IMR-90 (cell line): ENCODE measurements around the gene P3H1. TPM values are rescaled to one million over a fixed set of nuclear protein-coding genes. Genes with fewer than 3 reads are reported as not detected.
A peak's percentile ranks its signal among the peaks of the same experiment; 100 is the strongest.

Experiments
- ATAC-seq: fragments of 200-7000 bp; cut with Tn5 transposase; 2 replicates; pipeline ENCODE4 v1.9.1; 2020; ENCODE audit warnings: low read depth, mild to moderate bottlenecking, moderate library complexity
- BruUV-seq: library from RNA; stranded (reverse); fragments of 400-500 nt; replicated peaks from 2 replicates; lab custom pipeline; 2021; lab: Mats Ljungman, UMichigan
- CTCF ChIA-PET: fragments of 300-600 bp; formaldehyde crosslinking; extraction: SDS; loops from one replicate; lab custom pipeline; 2021; ENCODE audit warnings: antibody characterized with exemption; lab: Yijun Ruan, JAX
- POLR2A ChIA-PET: fragments of 300-600 bp; sonication (Branson Sonifier 250); formaldehyde crosslinking; loops from one replicate; lab custom pipeline; 2022; ENCODE audit warnings: antibody characterized with exemption; ENCODE audit not compliant: unreplicated experiment; lab: Charles Lee
- DNase-seq: peaks from one replicate; pipeline ENCODE4 v3.0.0; 2013
- H2AFZ ChIP-seq: replicated peaks from 2 replicates; pipeline ENCODE3; 2013; ENCODE audit warnings: low read length, mild to moderate bottlenecking; ENCODE audit not compliant: poor library complexity
- H2AK5ac ChIP-seq: 2 replicates; pipeline ENCODE4 v1.6.1; 2013; ENCODE audit warnings: low read depth, low read length, inconsistent platforms
- H2AK9ac ChIP-seq: replicated peaks from 2 replicates; pipeline ENCODE3; 2013; ENCODE audit warnings: mild to moderate bottlenecking, low read depth, low read length, moderate library complexity; ENCODE audit not compliant: poor library complexity
- H2BK120ac ChIP-seq: 2 replicates; pipeline ENCODE4 v1.6.1; 2013; ENCODE audit warnings: low read depth, low read length, inconsistent platforms
- H2BK15ac ChIP-seq: 3 replicates; pipeline ENCODE4 v1.6.1; 2013; ENCODE audit warnings: low read depth, low read length, inconsistent platforms
- H2BK20ac ChIP-seq: 2 replicates; pipeline ENCODE4 v1.6.1; 2013; ENCODE audit warnings: low read depth, mild to moderate bottlenecking, inconsistent platforms, low read length, moderate library complexity
- H2BK5ac ChIP-seq: 2 replicates; pipeline ENCODE4 v1.6.1; 2013; ENCODE audit warnings: mild to moderate bottlenecking, low read depth, low read length, inconsistent platforms; ENCODE audit not compliant: poor library complexity, severe bottlenecking
- H3K14ac ChIP-seq: replicated peaks from 2 replicates; pipeline ENCODE4 v1.6.1; 2013; ENCODE audit warnings: low read depth, low read length, inconsistent platforms
- H3K18ac ChIP-seq: 2 replicates; pipeline ENCODE4 v1.6.1; 2013; ENCODE audit warnings: low read depth, low read length, control low read depth
- H3K23ac ChIP-seq: 2 replicates; pipeline ENCODE4 v1.6.1; 2013; ENCODE audit warnings: low read depth, low read length, inconsistent platforms
- H3K27ac ChIP-seq: 2 replicates; pipeline ENCODE4 v1.5.1; 2013; ENCODE audit warnings: mild to moderate bottlenecking, control low read depth, low read length; ENCODE audit not compliant: insufficient read depth
- H3K27me3 ChIP-seq: 2 replicates; pipeline ENCODE4 v1.6.1; 2013; ENCODE audit warnings: low read length; ENCODE audit not compliant: control insufficient read depth, insufficient read depth
- H3K36me3 ChIP-seq: 2 replicates; pipeline ENCODE4 v1.6.1; 2013; ENCODE audit warnings: low read length, mixed read lengths; ENCODE audit not compliant: control insufficient read depth, insufficient read depth
- H3K4ac ChIP-seq: 2 replicates; pipeline ENCODE4 v1.6.1; 2013; ENCODE audit warnings: low read depth, low read length, inconsistent platforms
- H3K4me1 ChIP-seq: 2 replicates; pipeline ENCODE4 v1.6.1; 2013; ENCODE audit warnings: low read length, mixed read lengths; ENCODE audit not compliant: control insufficient read depth, insufficient read depth
- H3K4me2 ChIP-seq: 2 replicates; pipeline ENCODE4 v1.6.1; 2013; ENCODE audit warnings: low read depth, mild to moderate bottlenecking, control low read depth, low read length, moderate library complexity
- H3K4me3 ChIP-seq: 2 replicates; pipeline ENCODE4 v1.5.1; 2013; ENCODE audit warnings: low read depth, mild to moderate bottlenecking, control low read depth, low read length, moderate library complexity; ENCODE audit not compliant: insufficient read depth
- H3K56ac ChIP-seq: 2 replicates; pipeline ENCODE4 v1.6.1; 2013; ENCODE audit warnings: low read length, inconsistent platforms; ENCODE audit not compliant: insufficient read depth; ENCODE audit errors: extremely low read depth
- H3K79me1 ChIP-seq, 2 experiments: 2 replicates each; pipeline ENCODE4 v1.6.1; 2013; ENCODE audit warnings: low read length in 2 of 2, inconsistent platforms in 1 of 2, low read depth in 1 of 2
- H3K9ac ChIP-seq: 2 replicates; pipeline ENCODE4 v1.6.1; 2013; ENCODE audit warnings: low read depth, low read length, control low read depth
- H3K9me1 ChIP-seq: 2 replicates; pipeline ENCODE4 v1.6.1; 2013; ENCODE audit warnings: low read length, inconsistent platforms; ENCODE audit not compliant: insufficient read depth
- H3K9me3 ChIP-seq: 2 replicates; pipeline ENCODE4 v1.6.1; 2013; ENCODE audit warnings: low read length; ENCODE audit not compliant: control insufficient read depth, insufficient read depth
- H4K20me1 ChIP-seq: 2 replicates; pipeline ENCODE4 v1.6.1; 2013; ENCODE audit warnings: low read length, inconsistent platforms; ENCODE audit not compliant: insufficient read depth
- H4K5ac ChIP-seq: 2 replicates; pipeline ENCODE4 v1.6.1; 2013; ENCODE audit warnings: mild to moderate bottlenecking, low read depth, low read length, control low read depth
- H4K8ac ChIP-seq, 2 experiments: 2 replicates each; pipeline ENCODE4 v1.6.1; 2013; ENCODE audit warnings: low read depth in 2 of 2, low read length in 2 of 2, control low read depth in 1 of 2, inconsistent platforms in 1 of 2
- H4K91ac ChIP-seq: 2 replicates; pipeline ENCODE4 v1.6.1; 2013; ENCODE audit warnings: low read depth, low read length, inconsistent platforms; ENCODE audit not compliant: insufficient read depth
- MAZ ChIP-seq: IDR thresholded peaks from 2 replicates; pipeline ENCODE4 v1.6.1; 2012; ENCODE audit warnings: low read depth, mild to moderate bottlenecking, low read length, improper control_type of control experiment, moderate library complexity, borderline replicate concordance
- MXI1 ChIP-seq: IDR thresholded peaks from 2 replicates; pipeline ENCODE4 v1.6.1; 2012; ENCODE audit warnings: low read depth, mild to moderate bottlenecking, low read length, moderate library complexity, borderline replicate concordance
- USF2 ChIP-seq: fragments of 150-350 bp; IDR thresholded peaks from 2 replicates; pipeline ENCODE4 v1.6.1; 2017; ENCODE audit warnings: mild to moderate bottlenecking, antibody characterized with exemption, low read length, low read depth
- WGBS, 2 experiments: methylation state at CpG; one replicate each; pipeline versions ENCODE4 v1.1.5 to v1.1.7; 2013; ENCODE audit warnings: missing lambda C conversion rate in 2 of 2; ENCODE audit not compliant: insufficient read length in 1 of 2; ENCODE audit errors: extremely low coverage in 2 of 2; 5-methylcytosine and 5-hydroxymethylcytosine counted together
- dilution Hi-C: fragments of 300-500 bp; cut with HindIII; formaldehyde crosslinking; loops from one replicate; pipeline ENCODE4 v1.14.3; 2018; ENCODE audit warnings: low sequenced_read_pairs; ENCODE audit not compliant: unreplicated experiment
- in situ Hi-C: fragments of 300-500 bp; cut with MboI; formaldehyde crosslinking; loops from 3 replicates; pipeline ENCODE4 v1.14.3; 2019; ENCODE audit warnings: low sequenced_read_pairs, inconsistent platforms, mixed read lengths
- intact Hi-C: fragments of 100-400 bp; cut with micrococcal nuclease; formaldehyde crosslinking; loops from 2 replicates; pipeline ENCODE4 v1.10.0; 2022
- polyA plus RNA-seq, 3 experiments: library from polyadenylated mRNA; depleted of rRNA; stranded (reverse); fragments of >200 nt; gene quantifications; 2 replicates each; pipeline ENCODE4 v1.2.3, GENCODE V29; 2012; ENCODE audit warnings: low replicate concordance in 1 of 3
- total RNA-seq: library from RNA; depleted of rRNA; stranded (reverse); fragments of >200 nt; gene quantifications from 2 replicates; pipeline ENCODE4 v1.2.3, GENCODE V29; 2012

P3H1 gene
- total and polyA plus RNA-seq, 2 of the 4 experiments (the other 2 are of a cell fraction): 108 to 210 TPM

- H3K36me3 ChIP-seq: no peaks in the 10 kb centered on the region
- ChIA-PET POLR2A (no interaction called here), CTCF (no interaction called here)
- H2BK120ac ChIP-seq: no peak within 1 kb of the TSS
- ATAC-seq (no peak), DNase-seq (no peak)
- H3K9me3 ChIP-seq: no peaks in the 10 kb centered on the region
- no peak within 1 kb of the TSS for H4K5ac ChIP-seq
- no peak within 1 kb of the TSS for H4K8ac ChIP-seq
- in situ Hi-C loops: no loop called here
- H2AK9ac ChIP-seq: no peak within 1 kb of the TSS
- no peak within 1 kb of the TSS for H3K23ac ChIP-seq
- H2BK20ac ChIP-seq: no peak within 1 kb of the TSS
- WGBS, 2 experiments: 74% methylated on average over 6 of the region's 27 CpGs; no CpG with 5 or more reads in 1 of the 2 experiments
- H2BK15ac ChIP-seq: no peak within 1 kb of the TSS
- no peak within 1 kb of the TSS for H3K4ac ChIP-seq
- no peaks in the 10 kb centered on the region for H3K9me1 ChIP-seq
- dilution Hi-C loops: no loop called here
- TF ChIP-seq MAZ (no peak), MXI1 (no peak), USF2 (no peak)
- H3K56ac ChIP-seq: no peak within 1 kb of the TSS
- no peaks in the 10 kb centered on the region for H3K4me1 ChIP-seq
- H3K14ac ChIP-seq: no peak within 1 kb of the TSS
- no peak within 1 kb of the TSS for H3K27ac ChIP-seq
- no TSS peak for BruUV-seq
- no peak within 1 kb of the TSS for H4K91ac ChIP-seq
- peak within 1 kb of the TSS; percentile 16 for H2AFZ ChIP-seq
- H3K9ac ChIP-seq: no peak within 1 kb of the TSS
- H4K20me1 ChIP-seq: no peaks in the 10 kb centered on the region; the same call in 1 of the 2 replicates
- H3K79me1 ChIP-seq: no peaks in the 10 kb centered on the region
- no peak within 1 kb of the TSS for H3K4me2 ChIP-seq
- no peak within 1 kb of the TSS for H2BK5ac ChIP-seq
- H3K4me3 ChIP-seq: no peak within 1 kb of the TSS
- H2AK5ac ChIP-seq: no peak within 1 kb of the TSS
- H3K18ac ChIP-seq: no peak within 1 kb of the TSS
- intact Hi-C loops: no loop called here
- no peaks in the 10 kb centered on the region; the same call in 1 of the 2 replicates for H3K27me3 ChIP-seq
These were observed 26.8 kb downstream of the P3H1 start, which contains the start of gene CLDN19 for GRCh38 chr1:42739753-42740700. Gene CLDN19, minus strand, starts transcription at chr1:42740236. Its CDS starts 173 bp downstream, at chr1:42740063.
